GM21737 (cell line): ENCODE measurements around the gene ABLIM2.
"Not testable (repeated sequence)": the region's sequence is repeated elsewhere in the genome, so short reads cannot be mapped to it uniquely, and the experiment has no call there.

Experiments
- ATAC-seq: cut with Tn5 transposase; IDR thresholded peaks from one replicate; pipeline ENCODE4 v1.9.1; 2021; ENCODE audit warnings: mild to moderate bottlenecking, moderate library complexity; ENCODE audit not compliant: unreplicated experiment

ABLIM2 gene

GRCh38 chr4:7918981-7919380 lies 239.6 kb downstream of the ABLIM2 start:
- no peak for ATAC-seq

GRCh38 chr4:7918187-7918586 lies 240.4 kb downstream of the ABLIM2 start:
- ATAC-seq: not testable (repeated sequence)

GRCh38 chr4:7917669-7918068 lies 240.9 kb downstream of the ABLIM2 start:
- no peak for ATAC-seq

GRCh38 chr4:7915875-7916242 lies 242.8 kb downstream of the ABLIM2 start:
- no peak for ATAC-seq
